ENCODE results near the gene KRTAP10-12. TPM values are rescaled to one million over a fixed set of nuclear protein-coding genes. Genes with fewer than 3 reads are reported as not detected.

Gene KRTAP10-12
- total RNA-seq, 1 experiment from 2014 or later: not detected

DNA sequence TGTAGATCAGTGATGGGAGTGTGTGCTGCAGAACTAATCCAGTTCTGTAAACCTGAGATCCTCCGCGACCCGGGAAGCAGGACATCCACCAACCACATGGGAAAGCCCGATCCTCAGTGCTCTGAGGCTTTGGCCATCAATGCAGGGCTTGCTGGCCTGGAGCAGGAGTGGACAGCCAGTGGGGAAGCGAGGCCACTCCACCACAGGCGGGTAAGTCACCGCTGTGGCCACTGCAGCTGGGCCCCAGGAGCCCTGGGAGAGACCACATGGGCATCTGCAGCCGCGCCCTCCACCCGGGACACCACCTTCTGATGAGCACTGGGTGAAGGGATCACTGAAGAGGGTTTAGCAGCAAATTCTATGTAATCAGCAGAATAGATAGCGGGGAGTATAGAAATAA lies 15.8 kb upstream of the KRTAP10-12 start:
- POLR2A ChIA-PET: no interaction called here

GRCh38 chr21:44681861-44682579 lies 15.0 kb upstream of the KRTAP10-12 start, which contains the start of gene KRTAP12-1:
Gene KRTAP12-1 (minus strand): TSS chr21:44682163. CDS start chr21:44682123, 40 bp downstream.
- Histone ChIP-seq H3K36me3 (ENCODE audit: control insufficient read depth, insufficient read depth, low read length) (no peaks in the 10 kb centered on the region), H3K27me3 (ENCODE audit: control insufficient read depth, insufficient read depth, low read length) (no peaks in the 10 kb centered on the region), H3K4me3 (ENCODE audit: low read depth in 2 of 2, low read length in 2 of 2) (no peak within 1 kb of the TSS), H3K9me3 (ENCODE audit: control insufficient read depth, insufficient read depth, low read depth, low read length) (no peaks in the 10 kb centered on the region), H3K27ac (ENCODE audit: low read length) (no peak within 1 kb of the TSS), H3K4me1 (ENCODE audit: control insufficient read depth, insufficient read depth, low read length) (no peaks in the 10 kb centered on the region)
- DNase-seq (ENCODE audit: low read depth, low spot score): no peak
- POLR2A ChIA-PET: no interaction called here
- intact Hi-C loops (cut with micrococcal nuclease; ENCODE audit: unreplicated experiment): no loop called here
- no peak for TF ChIP-seq SIN3A (IDR thresholded peaks at IDR 0.05; ENCODE audit: borderline replicate concordance, insufficient read depth, low read depth, low read length)
- TF ChIP-seq, protein P1, sequence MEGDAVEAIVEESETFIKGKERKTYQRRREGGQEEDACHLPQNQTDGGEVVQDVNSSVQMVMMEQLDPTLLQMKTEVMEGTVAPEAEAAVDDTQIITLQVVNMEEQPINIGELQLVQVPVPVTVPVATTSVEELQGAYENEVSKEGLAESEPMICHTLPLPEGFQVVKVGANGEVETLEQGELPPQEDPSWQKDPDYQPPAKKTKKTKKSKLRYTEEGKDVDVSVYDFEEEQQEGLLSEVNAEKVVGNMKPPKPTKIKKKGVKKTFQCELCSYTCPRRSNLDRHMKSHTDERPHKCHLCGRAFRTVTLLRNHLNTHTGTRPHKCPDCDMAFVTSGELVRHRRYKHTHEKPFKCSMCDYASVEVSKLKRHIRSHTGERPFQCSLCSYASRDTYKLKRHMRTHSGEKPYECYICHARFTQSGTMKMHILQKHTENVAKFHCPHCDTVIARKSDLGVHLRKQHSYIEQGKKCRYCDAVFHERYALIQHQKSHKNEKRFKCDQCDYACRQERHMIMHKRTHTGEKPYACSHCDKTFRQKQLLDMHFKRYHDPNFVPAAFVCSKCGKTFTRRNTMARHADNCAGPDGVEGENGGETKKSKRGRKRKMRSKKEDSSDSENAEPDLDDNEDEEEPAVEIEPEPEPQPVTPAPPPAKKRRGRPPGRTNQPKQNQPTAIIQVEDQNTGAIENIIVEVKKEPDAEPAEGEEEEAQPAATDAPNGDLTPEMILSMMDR (IDR thresholded peaks at IDR 0.05): no peak
- no TSS peak for BruUV-seq (replicated peaks)
- in situ Hi-C loops (cut with HindIII; ENCODE audit: low pct_unique_long_range_greater_than_20kb, low sequenced_read_pairs): no loop called here
- CTCF ChIA-PET: no interaction called here
- ATAC-seq: no peak

More for the DNA sequence above, 15.8 kb upstream of the KRTAP10-12 start:
- Histone ChIP-seq H3K36me3 (ENCODE audit: control insufficient read depth, insufficient read depth, low read length) (no peaks in the 10 kb centered on the region), H3K4me3 (ENCODE audit: low read depth in 2 of 2, low read length in 2 of 2) (no peak overlapping the region), H3K4me1 (ENCODE audit: control insufficient read depth, insufficient read depth, low read length) (no peaks in the 10 kb centered on the region), H3K27ac (ENCODE audit: low read length) (no peak overlapping the region), H3K27me3 (ENCODE audit: control insufficient read depth, insufficient read depth, low read length) (no peaks in the 10 kb centered on the region), H3K9me3 (ENCODE audit: control insufficient read depth, insufficient read depth, low read depth, low read length) (no peaks in the 10 kb centered on the region)
- BruUV-seq (replicated peaks): no TSS peak
- intact Hi-C loops (cut with micrococcal nuclease; ENCODE audit: unreplicated experiment): no loop called here
- no peak for TF ChIP-seq TCF7L2 (IDR thresholded peaks at IDR 0.05; ENCODE audit: low read depth, low read length)
- TF ChIP-seq REST (IDR thresholded peaks at IDR 0.05; ENCODE audit: insufficient read depth in 1 of 2, low read depth in 2 of 2, low read length in 1 of 2): no peak
- CTCF ChIA-PET: no interaction called here
- DNase-seq (ENCODE audit: low read depth, low spot score) (no peak), ATAC-seq (no peak)
- in situ Hi-C loops (cut with HindIII; ENCODE audit: low pct_unique_long_range_greater_than_20kb, low sequenced_read_pairs): no loop called here

GRCh38 chr21:44682580-44683151 lies 14.3 kb upstream of the KRTAP10-12 start:
- H3K36me3 ChIP-seq (ENCODE audit: control insufficient read depth, insufficient read depth, low read length): no peaks in the 10 kb centered on the region
- no TSS peak for BruUV-seq (replicated peaks)
- intact Hi-C loops (cut with micrococcal nuclease; ENCODE audit: unreplicated experiment): no loop called here
- no peaks in the 10 kb centered on the region for H3K27me3 ChIP-seq (ENCODE audit: control insufficient read depth, insufficient read depth, low read length)
- H3K9me3 ChIP-seq (ENCODE audit: control insufficient read depth, insufficient read depth, low read depth, low read length): no peaks in the 10 kb centered on the region
- H3K4me3 ChIP-seq (ENCODE audit: low read depth in 2 of 2, low read length in 2 of 2): no peak overlapping the region
- in situ Hi-C loops (cut with HindIII; ENCODE audit: low pct_unique_long_range_greater_than_20kb, low sequenced_read_pairs): no loop called here
- DNase-seq (ENCODE audit: low read depth, low spot score) (no peak), ATAC-seq (no peak)
- ChIA-PET POLR2A (no interaction called here), CTCF (no interaction called here)
- TF ChIP-seq REST (IDR thresholded peaks at IDR 0.05; ENCODE audit: insufficient read depth in 1 of 2, low read depth in 2 of 2, low read length in 1 of 2) (no peak), SIN3A (IDR thresholded peaks at IDR 0.05; ENCODE audit: borderline replicate concordance, insufficient read depth, low read depth, low read length) (no peak), POLR2AphosphoS5 (IDR thresholded peaks at IDR 0.05; ENCODE audit: low read depth, low read length) (no peak), TCF7L2 (IDR thresholded peaks at IDR 0.05; ENCODE audit: low read depth, low read length) (no peak)
- TF ChIP-seq, protein P1 (IDR thresholded peaks at IDR 0.05): no peak
- H3K4me1 ChIP-seq (ENCODE audit: control insufficient read depth, insufficient read depth, low read length): no peaks in the 10 kb centered on the region
- no peak overlapping the region for H3K27ac ChIP-seq (ENCODE audit: low read length)

Measured in Panc1 (cell line).